MM.1S (cell line): ENCODE data around the gene PTRH1.

Experiments
- DNase-seq: peaks from one replicate; pipeline ENCODE4 v3.0.0-alpha.2; 2015
- H2AFZ ChIP-seq: fragments of 300-600 bp; sonication (generic); 2 replicates; pipeline ENCODE4 v1.6.0; 2016; ENCODE audit warnings: antibody characterized with exemption, low read length
- H3F3A ChIP-seq: fragments of 300-600 bp; sonication (generic); 2 replicates; pipeline ENCODE4 v1.6.1; 2016; ENCODE audit warnings: mild to moderate bottlenecking, antibody characterized with exemption, low read length, moderate library complexity, mixed read lengths; ENCODE audit not compliant: insufficient read depth
- H3K27ac ChIP-seq: fragments of 300-600 bp; sonication (generic); 2 replicates; pipeline ENCODE4 v1.5.1; 2016; ENCODE audit warnings: mild to moderate bottlenecking, low read length
- H3K27me3 ChIP-seq: fragments of 300-600 bp; sonication (generic); replicated peaks from 2 replicates; pipeline ENCODE4 v1.6.0; 2016; ENCODE audit warnings: low read length; ENCODE audit not compliant: insufficient read depth
- H3K36me3 ChIP-seq: fragments of 300-600 bp; sonication (generic); replicated peaks from 2 replicates; pipeline ENCODE4 v1.6.1; 2016; ENCODE audit warnings: mild to moderate bottlenecking, low read length, mixed read lengths; ENCODE audit not compliant: insufficient read depth
- H3K4me1 ChIP-seq: fragments of 300-600 bp; sonication (generic); 2 replicates; pipeline ENCODE4 v1.6.1; 2016; ENCODE audit warnings: low read length, mixed read lengths
- H3K4me2 ChIP-seq: fragments of 300-600 bp; sonication (generic); 2 replicates; pipeline ENCODE4 v1.6.0; 2016; ENCODE audit warnings: low read depth, low read length
- H3K4me3 ChIP-seq: fragments of 300-600 bp; sonication (generic); 2 replicates; pipeline ENCODE4 v1.5.1; 2016; ENCODE audit warnings: low read length, mixed read lengths
- H3K79me2 ChIP-seq: fragments of 300-600 bp; sonication (generic); 2 replicates; pipeline ENCODE4 v1.6.1; 2016; ENCODE audit warnings: mixed run types, low read length, mixed read lengths
- H3K9ac ChIP-seq: fragments of 300-600 bp; sonication (generic); 2 replicates; pipeline ENCODE4 v1.6.1; 2016; ENCODE audit warnings: low read length, mixed read lengths
- H3K9me2 ChIP-seq: fragments of 300-600 bp; sonication (generic); replicated peaks from 2 replicates; pipeline ENCODE4 v1.6.1; 2016; ENCODE audit warnings: mild to moderate bottlenecking, low read length, mixed read lengths; ENCODE audit not compliant: insufficient read depth
- H3K9me3 ChIP-seq: fragments of 300-600 bp; sonication (generic); replicated peaks from 2 replicates; pipeline ENCODE4 v1.6.1; 2016; ENCODE audit warnings: mild to moderate bottlenecking, low read length, mixed read lengths; ENCODE audit not compliant: insufficient read depth
- H4K20me1 ChIP-seq: fragments of 300-600 bp; sonication (generic); 2 replicates; pipeline ENCODE4 v1.6.1; 2016; ENCODE audit warnings: mild to moderate bottlenecking, low read length, moderate library complexity, mixed read lengths; ENCODE audit not compliant: insufficient read depth
- EZH2 ChIP-seq: fragments of 300-600 bp; sonication (generic); optimal IDR thresholded peaks from 2 replicates; pipeline ENCODE3; 2017; ENCODE audit warnings: low read depth, mild to moderate bottlenecking, antibody characterized with exemption, low read length, mixed read lengths
- EZH2phosphoT487 ChIP-seq: fragments of 300-600 bp; sonication (generic); IDR thresholded peaks from 2 replicates; pipeline ENCODE4 v1.6.1; 2018; ENCODE audit warnings: antibody characterized with exemption, low read length
- TF ChIP-seq, protein P1 (sequence below): fragments of 300-600 bp; sonication (generic); IDR thresholded peaks from 2 replicates; pipeline ENCODE4 v1.5.1; 2016; ENCODE audit warnings: antibody characterized with exemption, low read length, mixed read lengths

PTRH1 gene

DNA sequence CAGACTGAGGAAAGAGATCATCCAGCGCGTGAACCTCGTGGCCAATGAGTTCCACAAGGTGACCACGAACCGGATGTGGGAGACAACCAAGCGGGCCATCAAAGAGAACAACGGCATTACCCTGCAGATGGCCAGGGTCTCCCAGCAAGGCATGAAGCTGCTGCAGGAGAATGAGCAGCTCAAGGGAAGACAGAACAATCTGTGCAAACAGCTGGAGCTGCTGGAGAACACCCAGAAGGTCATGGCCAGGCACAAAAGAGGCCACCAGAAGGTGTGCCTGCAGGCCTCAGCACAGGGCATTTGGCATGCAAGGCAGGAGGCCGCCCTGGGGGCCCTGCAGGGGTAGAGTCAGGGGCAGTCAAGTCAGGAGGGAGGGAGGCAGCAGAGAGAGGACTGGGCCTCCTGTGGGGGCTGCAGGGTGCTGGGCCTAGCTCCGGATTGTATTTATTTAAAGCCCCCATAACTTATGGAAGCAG, 4.2 kb downstream of the PTRH1 start:
- DNase-seq: no peak
- Histone ChIP-seq H4K20me1 (no peaks in the 10 kb centered on the region), H3K9me2 (no peaks in the 10 kb centered on the region), H3K36me3 (no peaks in the 10 kb centered on the region), H3K27ac (no peak overlapping the region), H2AFZ (no peak overlapping the region), H3K4me2 (no peak overlapping the region), H3K4me1 (no peaks in the 10 kb centered on the region), H3K9me3 (no peaks in the 10 kb centered on the region), H3K79me2 (no peaks in the 10 kb centered on the region), H3K9ac (no peak overlapping the region), H3F3A (no peaks in the 10 kb centered on the region), H3K4me3 (no peak overlapping the region), H3K27me3 (no peaks in the 10 kb centered on the region)
- TF ChIP-seq EZH2 (no peak), EZH2phosphoT487 (no peak)
- TF ChIP-seq, protein P1, sequence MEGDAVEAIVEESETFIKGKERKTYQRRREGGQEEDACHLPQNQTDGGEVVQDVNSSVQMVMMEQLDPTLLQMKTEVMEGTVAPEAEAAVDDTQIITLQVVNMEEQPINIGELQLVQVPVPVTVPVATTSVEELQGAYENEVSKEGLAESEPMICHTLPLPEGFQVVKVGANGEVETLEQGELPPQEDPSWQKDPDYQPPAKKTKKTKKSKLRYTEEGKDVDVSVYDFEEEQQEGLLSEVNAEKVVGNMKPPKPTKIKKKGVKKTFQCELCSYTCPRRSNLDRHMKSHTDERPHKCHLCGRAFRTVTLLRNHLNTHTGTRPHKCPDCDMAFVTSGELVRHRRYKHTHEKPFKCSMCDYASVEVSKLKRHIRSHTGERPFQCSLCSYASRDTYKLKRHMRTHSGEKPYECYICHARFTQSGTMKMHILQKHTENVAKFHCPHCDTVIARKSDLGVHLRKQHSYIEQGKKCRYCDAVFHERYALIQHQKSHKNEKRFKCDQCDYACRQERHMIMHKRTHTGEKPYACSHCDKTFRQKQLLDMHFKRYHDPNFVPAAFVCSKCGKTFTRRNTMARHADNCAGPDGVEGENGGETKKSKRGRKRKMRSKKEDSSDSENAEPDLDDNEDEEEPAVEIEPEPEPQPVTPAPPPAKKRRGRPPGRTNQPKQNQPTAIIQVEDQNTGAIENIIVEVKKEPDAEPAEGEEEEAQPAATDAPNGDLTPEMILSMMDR: no peak

GRCh38 chr9:127710204-127710783, 5.2 kb downstream of the PTRH1 start:
- H3K79me2 ChIP-seq: no peaks in the 10 kb centered on the region
- no peaks in the 10 kb centered on the region for H3K36me3 ChIP-seq
- H3K4me2 ChIP-seq: no peak overlapping the region
- no peaks in the 10 kb centered on the region for H3F3A ChIP-seq
- no peak overlapping the region for H3K27ac ChIP-seq
- no peak overlapping the region for H2AFZ ChIP-seq
- H4K20me1 ChIP-seq: no peaks in the 10 kb centered on the region
- H3K4me1 ChIP-seq: no peaks in the 10 kb centered on the region
- H3K9me3 ChIP-seq: no peaks in the 10 kb centered on the region
- H3K9me2 ChIP-seq: no peaks in the 10 kb centered on the region
- H3K9ac ChIP-seq: no peak overlapping the region
- DNase-seq: no peak
- no peak overlapping the region for H3K4me3 ChIP-seq
- H3K27me3 ChIP-seq: no peaks in the 10 kb centered on the region
- TF ChIP-seq EZH2phosphoT487: no peak
- no peak for TF ChIP-seq EZH2
- TF ChIP-seq, protein P1: no peak

DNA sequence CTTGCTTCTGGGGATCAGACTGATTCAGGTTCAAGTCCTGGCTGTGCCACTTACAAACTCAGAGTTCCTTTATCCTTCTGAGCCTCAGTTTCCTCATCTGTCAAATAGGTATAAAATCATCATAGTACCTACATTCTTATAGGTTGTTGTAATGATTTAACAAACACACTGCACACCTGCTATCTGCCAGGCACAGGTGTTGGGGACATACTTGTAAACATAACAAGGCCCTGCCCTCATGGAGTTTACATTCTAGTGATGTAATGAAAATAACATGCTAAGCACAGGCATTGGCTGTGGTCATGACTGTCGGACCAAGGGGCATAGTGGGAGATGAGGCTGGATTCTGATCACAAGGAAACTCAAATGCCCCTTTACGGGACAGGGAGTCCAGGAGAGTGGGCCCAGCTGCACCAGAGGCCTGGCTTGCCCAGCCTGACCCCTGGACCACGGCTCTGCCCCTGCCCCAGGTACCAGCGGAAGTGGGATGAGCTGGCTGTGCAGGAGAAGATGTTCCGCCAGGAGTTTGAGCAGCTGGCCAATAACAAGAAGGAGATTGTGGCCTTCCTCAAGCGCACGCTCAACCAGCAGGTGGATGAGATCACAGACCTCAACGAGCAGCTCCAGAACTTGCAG, 6.4 kb downstream of the PTRH1 start:
- TF ChIP-seq, protein P1: no peak
- TF ChIP-seq EZH2phosphoT487 (no peak), EZH2 (no peak)
- Histone ChIP-seq H3K79me2 (no peaks in the 10 kb centered on the region), H3K27me3 (no peaks in the 10 kb centered on the region), H3K4me2 (no peak overlapping the region), H2AFZ (no peak overlapping the region), H3K4me1 (no peaks in the 10 kb centered on the region), H3K9ac (no peak overlapping the region), H3K27ac (no peak overlapping the region), H3F3A (no peaks in the 10 kb centered on the region), H4K20me1 (no peaks in the 10 kb centered on the region), H3K9me3 (no peaks in the 10 kb centered on the region), H3K9me2 (no peaks in the 10 kb centered on the region), H3K4me3 (no peak overlapping the region), H3K36me3 (no peaks in the 10 kb centered on the region)
- no peak for DNase-seq
